Stomach (tissue), 9 donors: ENCODE results near the gene LGALS9. TPM values are rescaled to one million over a fixed set of nuclear protein-coding genes. Genes with fewer than 3 reads are reported as not detected.

Experiments used
- DNase-seq, 2 donors: peaks; one replicate each; pipeline versions ENCODE4 v3.0.0 to v3.0.0-alpha.2; 2013 to 2019
- H3K27ac ChIP-seq, 5 donors: fragments of 200-600 bp in 4 of 5; sonication (generic) in 4 of 5; one replicate each; pipeline ENCODE4 v1.5.1; 2013 to 2019; ENCODE audit warnings: mild to moderate bottlenecking in 1 of 5, moderate library complexity in 1 of 5
- H3K27me3 ChIP-seq, 3 donors: fragments of 200-600 bp; sonication (generic); one replicate each; pipeline ENCODE4 v1.5.1; 2017 to 2019; ENCODE audit warnings: mixed run types in 1 of 3
- H3K36me3 ChIP-seq, 4 donors: fragments of 200-600 bp; sonication (generic); 1 replicate in 3 of 4; 2 replicates in 1 of 4; pipeline ENCODE4 v1.5.1; 2016 to 2019
- H3K4me1 ChIP-seq, 4 donors: fragments of 200-600 bp; sonication (generic); one replicate each; pipeline ENCODE4 v1.5.1; 2016 to 2019
- H3K4me3 ChIP-seq, 4 donors: fragments of 200-600 bp; sonication (generic) in 3 of 4; one replicate each; pipeline ENCODE4 v1.5.1; 2016 to 2019; ENCODE audit warnings: mild to moderate bottlenecking in 1 of 4
- H3K9me3 ChIP-seq, 4 donors: fragments of 200-600 bp; sonication (generic); one replicate each; pipeline ENCODE4 v1.5.1; 2016 to 2019
- CTCF ChIP-seq, 7 experiments: fragments of 450-650 bp in 4 of 7; fragments of 200-600 bp in 3 of 7; sonication (generic) in 3 of 7; IDR thresholded peaks; one replicate each; pipeline ENCODE4 v1.5.1; 2016 to 2019; ENCODE audit warnings: antibody characterized with exemption in 7 of 7, control low read depth in 2 of 7, mild to moderate bottlenecking in 1 of 7
- EP300 ChIP-seq: sonication (generic); formaldehyde crosslinking; IDR thresholded peaks from one replicate; pipeline ENCODE4 v1.6.1; 2017; ENCODE audit warnings: antibody characterized with exemption
- POLR2A ChIP-seq, 4 donors: fragments of 450-650 bp; IDR thresholded peaks; one replicate each; pipeline ENCODE4 v1.6.1; 2016; ENCODE audit warnings: antibody characterized with exemption in 4 of 4, control low read depth in 2 of 4, mild to moderate bottlenecking in 1 of 4, moderate library complexity in 1 of 4
- POLR2AphosphoS5 ChIP-seq, 3 donors: sonication (generic); formaldehyde crosslinking; IDR thresholded peaks; one replicate each; pipeline ENCODE4 v1.6.1; 2016; ENCODE audit warnings: antibody characterized with exemption in 3 of 3
- WGBS, 5 donors: extraction: QIAGEN DNeasy Blood & Tissue Kit in 3 of 5; methylation state at CpG; one replicate each; pipeline versions ENCODE4 v1.1.5 to v1.1.7; 2013 to 2018; 5-methylcytosine and 5-hydroxymethylcytosine counted together
- intact Hi-C: fragments of 100-400 bp; cut with DNase I; formaldehyde crosslinking; loops from one replicate; pipeline ENCODE4 v1.15.1; 2023; ENCODE audit warnings: low total_unique reads
- polyA plus RNA-seq, 3 donors: library from polyadenylated mRNA; stranded (reverse); fragments of 200-250 nt; gene quantifications; one replicate each; pipeline ENCODE4 v1.2.3, GENCODE V29; 2013
- total RNA-seq, 5 donors: library from RNA; depleted of rRNA; stranded (reverse); fragments of >200 nt; gene quantifications; one replicate each; pipeline versions ENCODE4 v1.1.0 to v1.2.3, GENCODE V29; 2014 to 2016
- donor health status: healthy with polysubstance abuse.
- donor health status: Bipolar disorder and iron deficiency.
- donor health status: healthy.

The LGALS9 gene
- total and polyA plus RNA-seq, 8 donors: 54.0 to 341 (median 97.7) TPM

GRCh38 chr17:27613433-27613832 lies 17.6 kb upstream of the LGALS9 start:
- intact Hi-C loops: no loop called here
- H3K27ac ChIP-seq: no peak overlapping the region
- WGBS, 5 donors: 76 to 97% (median 91%) methylated on average over 3 of the region's 3 CpGs
- H3K4me3 ChIP-seq: no peak overlapping the region
- no peak for TF ChIP-seq EP300
- TF ChIP-seq POLR2AphosphoS5 (IDR thresholded peaks at IDR 0.05): no peak
- no peak for TF ChIP-seq POLR2A (IDR thresholded peaks at IDR 0.05)
- no peak for TF ChIP-seq CTCF (IDR thresholded peaks at IDR 0.05)
- no peak for DNase-seq
- no peaks in the 10 kb centered on the region for H3K9me3 ChIP-seq
- peaks cover 44 to 100% (median 92%) of the 10 kb centered on the region in 4 donors for H3K36me3 ChIP-seq
- H3K27me3 ChIP-seq: no peaks in the 10 kb centered on the region
- peaks cover 0 to 7% (median 6%) of the 10 kb centered on the region in 4 donors for H3K4me1 ChIP-seq

- 86 to 100% (median 100%) methylated on average over 1 of the region's 1 CpG for WGBS, 5 donors
- TF ChIP-seq POLR2A (IDR thresholded peaks at IDR 0.05) (no peak), POLR2AphosphoS5 (IDR thresholded peaks at IDR 0.05) (no peak), CTCF (IDR thresholded peaks at IDR 0.05) (no peak), EP300 (no peak)
- H3K36me3 ChIP-seq: peaks cover 47 to 100% (median 92%) of the 10 kb centered on the region in 4 donors
Observed at GRCh38 chr17:27615121-27615520, 15.9 kb upstream of the LGALS9 start.

GRCh38 chr17:27616414-27616813 lies 14.6 kb upstream of the LGALS9 start:
- no peaks in the 10 kb centered on the region for H3K9me3 ChIP-seq
- TF ChIP-seq POLR2A (IDR thresholded peaks at IDR 0.05) (no peak), CTCF (IDR thresholded peaks at IDR 0.05) (no peak), EP300 (no peak), POLR2AphosphoS5 (IDR thresholded peaks at IDR 0.05) (no peak)
- DNase-seq: no peak
- peaks cover 48 to 100% (median 93%) of the 10 kb centered on the region in 4 donors for H3K36me3 ChIP-seq
- H3K4me1 ChIP-seq: no peaks in the 10 kb centered on the region
- 70 to 84% (median 77%) methylated on average over 4 of the region's 4 CpGs for WGBS, 5 donors
- intact Hi-C loops: no loop called here
- H3K27me3 ChIP-seq: no peaks in the 10 kb centered on the region
- H3K27ac ChIP-seq: no peak overlapping the region
- H3K4me3 ChIP-seq: no peak overlapping the region

More at GRCh38 chr17:27615121-27615520, 15.9 kb upstream of the LGALS9 start:
- H3K9me3 ChIP-seq: no peaks in the 10 kb centered on the region
- H3K4me1 ChIP-seq: peaks cover 0 to 3% (median under 1%) of the 10 kb centered on the region in 4 donors
- no peak overlapping the region for H3K4me3 ChIP-seq
- intact Hi-C loops: no loop called here
- no peaks in the 10 kb centered on the region for H3K27me3 ChIP-seq
- no peak overlapping the region for H3K27ac ChIP-seq
- DNase-seq: no peak

- H3K4me1 ChIP-seq: peaks cover 0 to 5% (median 0%) of the 10 kb centered on the region in 4 donors
- intact Hi-C loops: no loop called here
- peaks cover 36 to 100% (median 93%) of the 10 kb centered on the region in 4 donors for H3K36me3 ChIP-seq
- no peaks in the 10 kb centered on the region for H3K9me3 ChIP-seq
- TF ChIP-seq EP300: no peak
- no peak for TF ChIP-seq POLR2AphosphoS5 (IDR thresholded peaks at IDR 0.05)
- no peak for TF ChIP-seq CTCF (IDR thresholded peaks at IDR 0.05)
- TF ChIP-seq POLR2A (IDR thresholded peaks at IDR 0.05): no peak
- no peak for DNase-seq
- no peak overlapping the region for H3K27ac ChIP-seq
- no peak overlapping the region for H3K4me3 ChIP-seq
- H3K27me3 ChIP-seq: no peaks in the 10 kb centered on the region
- 87 to 97% (median 94%) methylated on average over 8 of the region's 8 CpGs for WGBS, 5 donors
Observed at GRCh38 chr17:27618417-27618816, 12.6 kb upstream of the LGALS9 start.
